Lower lobe of right lung (tissue), 2 donors: ENCODE measurements around the gene ACOT7. TPM values are rescaled to one million over a fixed set of nuclear protein-coding genes. Genes with fewer than 3 reads are reported as not detected.
A peak's percentile ranks its signal among the peaks of the same experiment; 100 is the strongest.

Source experiments
- ATAC-seq, 2 donors: fragments of 200-7000 bp; cut with Tn5 transposase; one replicate each; pipeline ENCODE4 v1.9.1; 2020 to 2022; ENCODE audit warnings: mild to moderate bottlenecking in 2 of 2, moderate library complexity in 2 of 2
- DNase-seq: peaks from one replicate; pipeline ENCODE4 v3.0.0-alpha.2; 2020
- H3K27ac ChIP-seq: fragments of 200-600 bp; one replicate; pipeline ENCODE4 v1.8.0; 2022
- H3K27me3 ChIP-seq: fragments of 200-600 bp; one replicate; pipeline ENCODE4 v1.8.0; 2022; ENCODE audit warnings: low read depth
- H3K36me3 ChIP-seq: fragments of 200-600 bp; one replicate; pipeline ENCODE4 v1.8.0; 2022; ENCODE audit warnings: mild to moderate bottlenecking
- H3K4me1 ChIP-seq: fragments of 200-600 bp; one replicate; pipeline ENCODE4 v1.8.0; 2022
- H3K4me3 ChIP-seq: fragments of 200-600 bp; one replicate; pipeline ENCODE4 v1.8.0; 2022; ENCODE audit warnings: mild to moderate bottlenecking
- H3K9me3 ChIP-seq: fragments of 200-600 bp; one replicate; pipeline ENCODE4 v1.8.0; 2022
- intact Hi-C: fragments of 100-400 bp; cut with DNase I; formaldehyde crosslinking; loops from one replicate; pipeline ENCODE4 v1.11.0; 2022
- total RNA-seq: library from RNA; stranded (reverse); fragmentation: NEBNext Ultra II Directional; extraction: Animal tissue kit (Norgen Biotek cat#: 25700); gene quantifications from one replicate; pipeline ENCODE4 v1.2.1, GENCODE V29; 2021
- TF ChIP-seq, protein P1 (sequence below): fragments of 200-600 bp; IDR thresholded peaks from one replicate; pipeline ENCODE4 v1.8.0; 2022; ENCODE audit warnings: antibody characterized with exemption, mild to moderate bottlenecking
- donor health status: DM: no; HTN: yes; CAD: no; lungs with severe emphysema.

Gene ACOT7
- total RNA-seq, 1 donor from 2014 or later, result 28.5 TPM

DNA sequence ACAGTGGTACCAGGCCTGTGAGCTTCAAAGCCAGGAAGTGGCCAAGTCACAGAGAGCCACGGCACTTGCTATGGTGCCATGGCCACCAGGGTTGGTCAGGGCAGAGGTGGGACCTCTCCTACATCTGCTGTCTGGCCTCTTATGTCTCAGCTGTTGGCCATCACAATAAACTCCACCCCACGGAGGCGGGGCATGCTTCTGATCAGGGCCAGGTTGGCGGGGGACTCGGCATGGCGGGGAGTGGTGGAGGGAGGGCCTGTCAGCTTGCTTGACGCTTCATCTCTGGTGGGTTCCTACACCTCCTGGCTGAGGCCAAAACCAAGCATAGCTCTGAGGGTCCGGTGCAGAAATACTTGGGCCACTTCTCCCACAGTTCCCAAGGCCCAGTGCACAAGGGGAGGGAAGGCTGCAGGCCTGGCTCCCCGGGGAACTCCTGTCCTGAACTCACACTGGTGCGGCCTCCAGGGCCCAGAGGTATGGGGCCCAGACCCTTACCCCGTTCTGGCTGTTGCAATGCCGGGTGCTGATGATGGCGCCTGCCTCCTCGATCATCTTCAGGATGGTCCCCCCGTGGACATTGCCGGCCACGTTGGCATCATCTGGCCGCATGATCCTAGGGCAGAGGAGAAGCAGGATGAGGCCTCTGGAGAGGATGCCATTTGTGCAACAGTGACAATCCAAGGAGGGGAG, 44.2 kb downstream of the ACOT7 start:
- TF ChIP-seq, protein P1, sequence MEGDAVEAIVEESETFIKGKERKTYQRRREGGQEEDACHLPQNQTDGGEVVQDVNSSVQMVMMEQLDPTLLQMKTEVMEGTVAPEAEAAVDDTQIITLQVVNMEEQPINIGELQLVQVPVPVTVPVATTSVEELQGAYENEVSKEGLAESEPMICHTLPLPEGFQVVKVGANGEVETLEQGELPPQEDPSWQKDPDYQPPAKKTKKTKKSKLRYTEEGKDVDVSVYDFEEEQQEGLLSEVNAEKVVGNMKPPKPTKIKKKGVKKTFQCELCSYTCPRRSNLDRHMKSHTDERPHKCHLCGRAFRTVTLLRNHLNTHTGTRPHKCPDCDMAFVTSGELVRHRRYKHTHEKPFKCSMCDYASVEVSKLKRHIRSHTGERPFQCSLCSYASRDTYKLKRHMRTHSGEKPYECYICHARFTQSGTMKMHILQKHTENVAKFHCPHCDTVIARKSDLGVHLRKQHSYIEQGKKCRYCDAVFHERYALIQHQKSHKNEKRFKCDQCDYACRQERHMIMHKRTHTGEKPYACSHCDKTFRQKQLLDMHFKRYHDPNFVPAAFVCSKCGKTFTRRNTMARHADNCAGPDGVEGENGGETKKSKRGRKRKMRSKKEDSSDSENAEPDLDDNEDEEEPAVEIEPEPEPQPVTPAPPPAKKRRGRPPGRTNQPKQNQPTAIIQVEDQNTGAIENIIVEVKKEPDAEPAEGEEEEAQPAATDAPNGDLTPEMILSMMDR, result no peak
- no peak for DNase-seq
- Histone ChIP-seq H3K27me3 (no peaks in the 10 kb centered on the region), H3K27ac (peak overlapping the region; percentile 75), H3K4me3 (no peak overlapping the region), H3K9me3 (no peaks in the 10 kb centered on the region), H3K36me3 (peaks cover 3% of the 10 kb centered on the region), H3K4me1 (peaks cover 44% of the 10 kb centered on the region)
- intact Hi-C loops, result loop anchor here (10.0 kb wide), 1 partner anchor 95 kb away; no protein-coding TSS in a partner anchor
- no peak for ATAC-seq

DNA sequence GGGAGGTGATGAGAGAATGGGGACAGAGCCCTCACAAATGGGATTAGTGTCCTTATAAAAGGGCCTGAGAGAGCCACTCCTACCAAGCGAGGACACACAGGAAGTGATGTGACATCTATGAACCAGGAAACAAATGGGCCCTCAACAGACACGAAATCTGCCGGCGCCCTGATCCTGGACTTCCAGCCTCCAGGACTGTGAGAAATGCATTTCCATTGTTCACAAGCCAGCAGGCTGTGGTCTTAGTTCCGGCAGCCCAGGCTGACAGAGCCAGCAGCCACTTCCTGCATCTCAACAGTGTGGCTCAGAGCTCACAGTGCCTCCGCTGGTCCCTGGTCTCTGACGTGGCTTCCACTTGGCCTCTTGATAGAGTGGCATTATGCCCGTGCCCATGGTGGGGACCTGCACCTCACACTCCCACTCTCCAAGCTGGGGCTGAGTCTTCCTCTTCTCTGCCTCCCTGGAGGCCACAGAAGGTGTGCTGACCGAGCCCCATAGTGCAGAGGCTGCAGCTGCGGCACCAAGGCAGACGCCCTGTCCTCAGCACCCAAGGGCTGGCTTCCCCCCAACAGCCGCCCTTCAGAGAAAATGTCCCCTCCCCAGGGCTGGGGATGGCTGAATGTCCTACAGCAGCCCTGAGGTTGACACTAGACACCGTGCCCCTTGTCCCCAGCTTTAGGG, 44.9 kb downstream of the ACOT7 start:
- DNase-seq (no peak), ATAC-seq (peak; percentile 33 to 49)
- intact Hi-C loops, result loop anchor here (10.0 kb wide), 1 partner anchor 94 kb away; no protein-coding TSS in a partner anchor
- TF ChIP-seq, protein P1, result no peak
- Histone ChIP-seq H3K27me3 (no peaks in the 10 kb centered on the region), H3K9me3 (no peaks in the 10 kb centered on the region), H3K27ac (peak overlapping the region; percentile 75), H3K4me3 (no peak overlapping the region), H3K4me1 (peaks cover 36% of the 10 kb centered on the region), H3K36me3 (peaks cover 3% of the 10 kb centered on the region)

DNA sequence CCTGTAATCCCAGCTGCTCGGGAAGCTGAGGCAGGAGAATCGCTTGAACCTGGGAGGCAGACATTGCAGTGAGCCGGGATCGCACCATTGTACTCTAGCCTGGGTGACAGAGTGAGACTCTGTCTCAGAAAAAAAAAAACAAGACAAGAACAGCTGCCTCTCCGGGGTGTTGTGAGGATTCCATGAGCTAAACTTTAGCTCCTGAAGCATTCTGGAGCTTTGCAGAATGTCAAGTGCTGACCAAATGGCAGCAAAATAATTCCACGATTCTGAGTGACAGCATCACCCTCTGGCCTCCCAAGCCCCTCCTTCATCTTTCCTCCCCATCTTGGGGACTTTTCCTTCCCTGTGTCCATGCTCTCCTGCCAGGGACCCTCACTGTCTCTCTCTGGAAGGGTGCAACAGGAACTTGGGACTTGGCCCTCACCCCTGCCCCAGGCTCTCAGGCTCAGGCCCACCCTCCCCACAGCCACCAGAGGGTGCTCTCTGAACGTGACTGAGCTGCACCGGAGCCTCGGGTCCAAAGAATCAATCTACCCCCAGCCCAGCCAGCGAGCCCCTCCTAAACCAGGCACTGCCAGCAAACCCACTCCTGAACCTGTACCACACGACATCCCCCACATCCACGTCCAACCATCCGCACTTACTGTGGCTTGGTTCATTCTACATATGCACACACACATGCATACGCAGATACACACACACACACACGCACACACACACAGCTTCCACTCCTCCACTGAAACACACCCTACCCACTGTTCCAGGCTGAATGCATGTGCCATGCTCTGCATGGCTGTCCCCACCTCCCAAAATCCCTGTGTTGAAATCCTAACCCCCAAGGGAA, 45.7 kb downstream of the ACOT7 start:
- peaks cover 29% of the 10 kb centered on the region for H3K4me1 ChIP-seq
- H3K4me3 ChIP-seq, result no peak overlapping the region
- peak overlapping the region; percentile 75 for H3K27ac ChIP-seq
- TF ChIP-seq, protein P1, result peak; percentile 59
- H3K9me3 ChIP-seq, result no peaks in the 10 kb centered on the region
- intact Hi-C loops, result loop anchor here (10.0 kb wide), 1 partner anchor 93 kb away; no protein-coding TSS in a partner anchor
- no peak for DNase-seq
- peak; percentile 47 for ATAC-seq
- no peaks in the 10 kb centered on the region for H3K27me3 ChIP-seq
- peaks cover 3% of the 10 kb centered on the region for H3K36me3 ChIP-seq

DNA sequence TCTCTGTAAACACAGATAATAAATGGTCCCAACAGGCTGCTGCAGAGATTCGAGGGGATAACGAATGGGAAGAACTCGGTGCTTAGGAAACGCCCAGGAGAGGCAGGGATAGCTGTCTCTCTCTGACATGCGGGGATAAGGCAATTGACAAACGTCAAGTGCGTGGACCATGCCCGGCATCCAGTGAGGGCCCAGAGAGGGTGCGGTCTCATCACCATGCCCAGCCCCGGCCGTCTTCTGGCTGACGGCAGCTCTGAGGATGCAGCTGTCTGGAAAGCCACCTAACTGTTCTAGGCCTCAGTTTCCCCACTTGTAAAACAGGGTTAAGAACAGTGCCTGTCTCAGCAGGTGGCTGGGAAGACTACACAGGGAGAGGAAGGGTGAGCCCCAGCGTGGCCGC, 48.1 kb downstream of the ACOT7 start:
- DNase-seq, result no peak
- TF ChIP-seq, protein P1, result no peak
- ATAC-seq, result no peak
- Histone ChIP-seq H3K9me3 (no peaks in the 10 kb centered on the region), H3K36me3 (peaks cover 3% of the 10 kb centered on the region), H3K27ac (no peak overlapping the region), H3K4me1 (peaks cover 15% of the 10 kb centered on the region), H3K27me3 (no peaks in the 10 kb centered on the region), H3K4me3 (no peak overlapping the region)
- intact Hi-C loops, result loop anchor here (10.0 kb wide), 1 partner anchor 91 kb away; no protein-coding TSS in a partner anchor

- Histone ChIP-seq H3K36me3 (peaks cover 3% of the 10 kb centered on the region), H3K9me3 (no peaks in the 10 kb centered on the region), H3K27ac (no peak overlapping the region), H3K27me3 (no peaks in the 10 kb centered on the region), H3K4me1 (peaks cover 15% of the 10 kb centered on the region), H3K4me3 (no peak overlapping the region)
- no peak for ATAC-seq
- TF ChIP-seq, protein P1, result no peak
- DNase-seq, result no peak
- intact Hi-C loops, result loop anchor here (10.0 kb wide), 1 partner anchor 90 kb away; no protein-coding TSS in a partner anchor
These were observed 48.6 kb downstream of the ACOT7 start for GRCh38 chr1:6345009-6345408.
